HG02885 (cell line): Measurements from ENCODE around the gene ACTG2.
"Not testable (repeated sequence)": the region's sequence is repeated elsewhere in the genome, so short reads cannot be mapped to it uniquely, and the experiment has no call there.

ENCODE experiments used
- ATAC-seq: cut with Tn5 transposase; IDR thresholded peaks from one replicate; pipeline ENCODE4 v1.9.1; 2021; ENCODE audit warnings: mild to moderate bottlenecking; ENCODE audit not compliant: unreplicated experiment, poor library complexity

Gene ACTG2

GRCh38 chr2:73892631-73893329, at the start of gene ACTG2:
Gene ACTG2 (plus strand): TSS chr2:73893008. CDS start chr2:73901312, 8,304 bp downstream.
- ATAC-seq, result no peak

- no peak for ATAC-seq
Observed at GRCh38 chr2:73844087-73844486, 48.7 kb upstream of the ACTG2 start.

GRCh38 chr2:73850009-73850408, 42.8 kb upstream of the ACTG2 start:
- no peak for ATAC-seq

- no peak for ATAC-seq
Observed at GRCh38 chr2:73851274-73851673, 41.5 kb upstream of the ACTG2 start.

GRCh38 chr2:73852020-73852419, 40.8 kb upstream of the ACTG2 start:
- ATAC-seq, result no peak

- ATAC-seq, result no peak
Observed at GRCh38 chr2:73855526-73855925, 37.3 kb upstream of the ACTG2 start.

- ATAC-seq, result no peak
Observed at GRCh38 chr2:73856214-73856613, 36.6 kb upstream of the ACTG2 start.

GRCh38 chr2:73859721-73860586, 32.9 kb upstream of the ACTG2 start:
- no peak for ATAC-seq

- ATAC-seq, result no peak
Observed at GRCh38 chr2:73862987-73863386, 29.8 kb upstream of the ACTG2 start.

- no peak for ATAC-seq
Observed at GRCh38 chr2:73868204-73868978, 24.4 kb upstream of the ACTG2 start.

- ATAC-seq, result no peak
Observed at GRCh38 chr2:73870084-73870483, 22.7 kb upstream of the ACTG2 start.

GRCh38 chr2:73877071-73877802, 15.6 kb upstream of the ACTG2 start:
- peak; percentile 61 for ATAC-seq

- ATAC-seq, result not testable (repeated sequence)
Observed at GRCh38 chr2:73877984-73878383, 14.8 kb upstream of the ACTG2 start.

GRCh38 chr2:73885406-73885805, 7.4 kb upstream of the ACTG2 start:
- no peak for ATAC-seq

GRCh38 chr2:73886357-73886756, 6.5 kb upstream of the ACTG2 start:
- peak; percentile 56 for ATAC-seq

GRCh38 chr2:73887596-73888353, 5.0 kb upstream of the ACTG2 start:
- not testable (repeated sequence) for ATAC-seq

- ATAC-seq, result no peak
Observed at GRCh38 chr2:73888388-73888787, 4.4 kb upstream of the ACTG2 start.

GRCh38 chr2:73889206-73889605, 3.6 kb upstream of the ACTG2 start:
- no peak for ATAC-seq

GRCh38 chr2:73890301-73891092, 2.3 kb upstream of the ACTG2 start:
- ATAC-seq, result no peak
